Measurements from ENCODE around the gene SFMBT2. TPM values are rescaled to one million over a fixed set of nuclear protein-coding genes. Genes with fewer than 3 reads are reported as not detected.

The SFMBT2 gene
- total RNA-seq, 1 donor from 2014 or later = 7.0 TPM

GRCh38 chr10:7340179-7340874 lies 70.5 kb downstream of the SFMBT2 start:
- peaks cover 42% of the 10 kb centered on the region for H3K4me1 Mint-ChIP-seq
- no peak for DNase-seq (ENCODE audit: low read depth, low spot score)
- H3K4me3 Mint-ChIP-seq = no peak overlapping the region
- TF ChIP-seq, protein P1, sequence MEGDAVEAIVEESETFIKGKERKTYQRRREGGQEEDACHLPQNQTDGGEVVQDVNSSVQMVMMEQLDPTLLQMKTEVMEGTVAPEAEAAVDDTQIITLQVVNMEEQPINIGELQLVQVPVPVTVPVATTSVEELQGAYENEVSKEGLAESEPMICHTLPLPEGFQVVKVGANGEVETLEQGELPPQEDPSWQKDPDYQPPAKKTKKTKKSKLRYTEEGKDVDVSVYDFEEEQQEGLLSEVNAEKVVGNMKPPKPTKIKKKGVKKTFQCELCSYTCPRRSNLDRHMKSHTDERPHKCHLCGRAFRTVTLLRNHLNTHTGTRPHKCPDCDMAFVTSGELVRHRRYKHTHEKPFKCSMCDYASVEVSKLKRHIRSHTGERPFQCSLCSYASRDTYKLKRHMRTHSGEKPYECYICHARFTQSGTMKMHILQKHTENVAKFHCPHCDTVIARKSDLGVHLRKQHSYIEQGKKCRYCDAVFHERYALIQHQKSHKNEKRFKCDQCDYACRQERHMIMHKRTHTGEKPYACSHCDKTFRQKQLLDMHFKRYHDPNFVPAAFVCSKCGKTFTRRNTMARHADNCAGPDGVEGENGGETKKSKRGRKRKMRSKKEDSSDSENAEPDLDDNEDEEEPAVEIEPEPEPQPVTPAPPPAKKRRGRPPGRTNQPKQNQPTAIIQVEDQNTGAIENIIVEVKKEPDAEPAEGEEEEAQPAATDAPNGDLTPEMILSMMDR (conservative IDR thresholded peaks at IDR 0.05) = no peak
- peaks cover 16% of the 10 kb centered on the region for H3K36me3 Mint-ChIP-seq (ENCODE audit: low read depth)
- peak overlapping the region; percentile 52 for H3K27ac Mint-ChIP-seq (ENCODE audit: unreplicated experiment)
- peaks cover 11% of the 10 kb centered on the region for H3K9me3 Mint-ChIP-seq
- no peaks in the 10 kb centered on the region for H3K27me3 Mint-ChIP-seq (ENCODE audit: low read depth)

- Mint-ChIP-seq H3K4me1 (peaks cover 42% of the 10 kb centered on the region), H3K9me3 (peaks cover 11% of the 10 kb centered on the region)
- TF ChIP-seq, protein P1 (conservative IDR thresholded peaks at IDR 0.05) = no peak
Observed at GRCh38 chr10:7339510-7339909, 71.3 kb downstream of the SFMBT2 start.

GRCh38 chr10:7338469-7338868 lies 72.4 kb downstream of the SFMBT2 start:
- Mint-ChIP-seq H3K36me3 (ENCODE audit: low read depth) (peaks cover 13% of the 10 kb centered on the region), H3K4me3 (no peak overlapping the region), H3K9me3 (peaks cover 7% of the 10 kb centered on the region), H3K27ac (ENCODE audit: unreplicated experiment) (no peak overlapping the region), H3K27me3 (ENCODE audit: low read depth) (no peaks in the 10 kb centered on the region), H3K4me1 (peaks cover 47% of the 10 kb centered on the region)
- no peak for DNase-seq (ENCODE audit: low read depth, low spot score)
- TF ChIP-seq, protein P1 (conservative IDR thresholded peaks at IDR 0.05) = no peak

More at GRCh38 chr10:7339510-7339909, 71.3 kb downstream of the SFMBT2 start:
- DNase-seq (ENCODE audit: low read depth, low spot score) = no peak
- peaks cover 16% of the 10 kb centered on the region for H3K36me3 Mint-ChIP-seq (ENCODE audit: low read depth)
- peak overlapping the region; percentile 52 for H3K27ac Mint-ChIP-seq (ENCODE audit: unreplicated experiment)
- H3K27me3 Mint-ChIP-seq (ENCODE audit: low read depth) = no peaks in the 10 kb centered on the region
- H3K4me3 Mint-ChIP-seq = no peak overlapping the region

GRCh38 chr10:7337431-7338171 lies 73.2 kb downstream of the SFMBT2 start:
- peaks cover 2% of the 10 kb centered on the region for H3K9me3 Mint-ChIP-seq
- TF ChIP-seq, protein P1 (conservative IDR thresholded peaks at IDR 0.05) = no peak
- no peaks in the 10 kb centered on the region for H3K27me3 Mint-ChIP-seq (ENCODE audit: low read depth)
- peaks cover 8% of the 10 kb centered on the region for H3K36me3 Mint-ChIP-seq (ENCODE audit: low read depth)
- no peak overlapping the region for H3K4me3 Mint-ChIP-seq
- DNase-seq (ENCODE audit: low read depth, low spot score) = no peak
- H3K27ac Mint-ChIP-seq (ENCODE audit: unreplicated experiment) = peak overlapping the region; percentile 57
- peaks cover 47% of the 10 kb centered on the region for H3K4me1 Mint-ChIP-seq

DNA sequence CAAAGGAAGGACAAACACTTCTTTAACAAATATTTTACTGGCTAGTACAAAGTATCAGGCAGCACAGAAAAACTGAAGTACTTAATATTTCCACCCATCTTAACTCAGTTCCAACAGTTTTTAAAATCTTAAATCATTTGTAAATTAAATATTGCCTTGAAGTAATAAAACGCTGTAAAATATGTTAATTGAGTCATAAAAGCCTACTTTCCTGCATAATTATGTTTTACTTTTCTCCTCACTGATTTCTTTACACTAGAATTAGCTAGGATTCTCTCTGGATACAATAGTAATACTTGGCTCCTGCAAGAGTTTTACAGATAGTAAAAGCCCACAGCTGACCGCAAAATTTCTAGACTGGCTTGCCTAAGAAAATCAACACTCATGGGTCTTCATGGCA lies 74.9 kb downstream of the SFMBT2 start:
- DNase-seq (ENCODE audit: low read depth, low spot score) = no peak
- Mint-ChIP-seq H3K9me3 (no peaks in the 10 kb centered on the region), H3K4me1 (peaks cover 45% of the 10 kb centered on the region), H3K27ac (ENCODE audit: unreplicated experiment) (no peak overlapping the region), H3K27me3 (ENCODE audit: low read depth) (no peaks in the 10 kb centered on the region), H3K4me3 (no peak overlapping the region), H3K36me3 (ENCODE audit: low read depth) (peaks cover 10% of the 10 kb centered on the region)
- TF ChIP-seq, protein P1 (conservative IDR thresholded peaks at IDR 0.05) = no peak
